ENCODE results near the gene SCLT1. TPM values are rescaled to one million over a fixed set of nuclear protein-coding genes. Genes with fewer than 3 reads are reported as not detected.

The SCLT1 gene
- total RNA-seq, 1 experiment from 2014 or later = 14.8 TPM

- no peak for DNase-seq (ENCODE audit: low read depth)
Measured at GRCh38 chr4:128961405-128961804, 131.9 kb downstream of the SCLT1 start.

- DNase-seq (ENCODE audit: low read depth) = peak; percentile 4
Measured at GRCh38 chr4:128958194-128958593, 135.1 kb downstream of the SCLT1 start.

- DNase-seq (ENCODE audit: low read depth) = no peak
Measured at GRCh38 chr4:128957459-128957858, 135.9 kb downstream of the SCLT1 start.

- no peak for DNase-seq (ENCODE audit: low read depth)
Measured at GRCh38 chr4:128955751-128956150, 137.6 kb downstream of the SCLT1 start.

GRCh38 chr4:128954941-128955340 lies 138.4 kb downstream of the SCLT1 start:
- DNase-seq (ENCODE audit: low read depth) = no peak

- no peak for DNase-seq (ENCODE audit: low read depth)
Measured at GRCh38 chr4:128951316-128951715, 142.0 kb downstream of the SCLT1 start.

GRCh38 chr4:128950796-128951195 lies 142.5 kb downstream of the SCLT1 start:
- no peak for DNase-seq (ENCODE audit: low read depth)

GRCh38 chr4:128946916-128947315 lies 146.4 kb downstream of the SCLT1 start:
- DNase-seq (ENCODE audit: low read depth) = no peak

- no peak for DNase-seq (ENCODE audit: low read depth)
Measured at GRCh38 chr4:128942607-128943006, 150.7 kb downstream of the SCLT1 start.

- DNase-seq (ENCODE audit: low read depth) = no peak
Measured at GRCh38 chr4:128940971-128941370, 152.4 kb downstream of the SCLT1 start.

- no peak for DNase-seq (ENCODE audit: low read depth)
Measured at GRCh38 chr4:128930051-128930450, 163.3 kb downstream of the SCLT1 start.

- no peak for DNase-seq (ENCODE audit: low read depth)
Measured at GRCh38 chr4:128924951-128925350, 168.4 kb downstream of the SCLT1 start.

GRCh38 chr4:128921954-128922353 lies 171.4 kb downstream of the SCLT1 start:
- DNase-seq (ENCODE audit: low read depth) = no peak

GRCh38 chr4:128917781-128918180 lies 175.6 kb downstream of the SCLT1 start:
- DNase-seq (ENCODE audit: low read depth) = no peak

- DNase-seq (ENCODE audit: low read depth) = peak; percentile 3
Measured at GRCh38 chr4:128916832-128917231, 176.5 kb downstream of the SCLT1 start.

GRCh38 chr4:128915544-128915943 lies 177.8 kb downstream of the SCLT1 start:
- no peak for DNase-seq (ENCODE audit: low read depth)

GRCh38 chr4:128913228-128913627 lies 180.1 kb downstream of the SCLT1 start:
- DNase-seq (ENCODE audit: low read depth) = no peak

GRCh38 chr4:128908735-128909134 lies 184.6 kb downstream of the SCLT1 start:
- no peak for DNase-seq (ENCODE audit: low read depth)

- no peak for DNase-seq (ENCODE audit: low read depth)
Measured at GRCh38 chr4:128907981-128908380, 185.4 kb downstream of the SCLT1 start.

- no peak for DNase-seq (ENCODE audit: low read depth)
Measured at GRCh38 chr4:128906581-128906980, 186.8 kb downstream of the SCLT1 start.

- no peak for DNase-seq (ENCODE audit: low read depth)
Measured at GRCh38 chr4:128904821-128905220, 188.5 kb downstream of the SCLT1 start.

- DNase-seq (ENCODE audit: low read depth) = no peak
Measured at GRCh38 chr4:128880662-128881061, 212.7 kb downstream of the SCLT1 start.

- DNase-seq (ENCODE audit: low read depth) = no peak
Measured at GRCh38 chr4:128879971-128880370, 213.4 kb downstream of the SCLT1 start.

GRCh38 chr4:128879283-128879682 lies 214.1 kb downstream of the SCLT1 start:
- no peak for DNase-seq (ENCODE audit: low read depth)

- DNase-seq (ENCODE audit: low read depth) = no peak
Measured at GRCh38 chr4:128877934-128878333, 215.4 kb downstream of the SCLT1 start.
